Spleen (tissue), 11 donors: ENCODE measurements around the gene MGP. TPM values are rescaled to one million over a fixed set of nuclear protein-coding genes. Genes with fewer than 3 reads are reported as not detected.

ENCODE experiments used
- DNase-seq: peaks from one replicate; pipeline ENCODE4 v3.0.0-alpha.2; 2020
- H3K27ac ChIP-seq, 8 donors: fragments of 200-600 bp; sonication (generic) in 7 of 8; 1 replicate in 4 of 8; 2 replicates in 4 of 8; pipeline versions ENCODE4 v1.5.0 to v1.8.0; 2016 to 2021; ENCODE audit warnings: inconsistent platforms in 4 of 8, mild to moderate bottlenecking in 4 of 8, moderate library complexity in 1 of 8
- H3K27me3 ChIP-seq, 7 donors: fragments of 200-600 bp; sonication (generic) in 6 of 7; replicated peaks in 1 of 7; 1 replicate in 4 of 7; 2 replicates in 3 of 7; pipeline versions ENCODE4 v1.5.0 to v1.8.0; 2016 to 2021; ENCODE audit warnings: inconsistent platforms in 3 of 7, mild to moderate bottlenecking in 1 of 7
- H3K36me3 ChIP-seq, 6 donors: fragments of 200-600 bp; sonication (generic) in 5 of 6; 1 replicate in 4 of 6; 2 replicates in 2 of 6; pipeline versions ENCODE4 v1.5.0 to v1.8.0; 2016 to 2021; ENCODE audit warnings: inconsistent platforms in 2 of 6
- H3K4me1 ChIP-seq, 6 donors: fragments of 200-600 bp; sonication (generic) in 5 of 6; 1 replicate in 3 of 6; 2 replicates in 3 of 6; pipeline versions ENCODE4 v1.5.0 to v1.8.0; 2016 to 2021; ENCODE audit warnings: inconsistent platforms in 3 of 6
- H3K4me3 ChIP-seq, 8 donors: fragments of 200-600 bp; sonication (generic) in 7 of 8; 1 replicate in 4 of 8; 2 replicates in 4 of 8; pipeline versions ENCODE4 v1.5.0 to v1.8.0; 2016 to 2021; ENCODE audit warnings: inconsistent platforms in 4 of 8, mild to moderate bottlenecking in 4 of 8, moderate library complexity in 2 of 8
- H3K9me3 ChIP-seq, 8 donors: fragments of 200-600 bp; sonication (generic) in 7 of 8; 1 replicate in 4 of 8; 2 replicates in 4 of 8; pipeline versions ENCODE4 v1.5.0 to v1.8.0; 2016 to 2021; ENCODE audit warnings: inconsistent platforms in 4 of 8
- POLR2A ChIP-seq, 3 donors: fragments of 450-650 bp; IDR thresholded peaks; one replicate each; pipeline ENCODE4 v1.5.1; 2017; ENCODE audit warnings: antibody characterized with exemption in 3 of 3, mild to moderate bottlenecking in 1 of 3
- POLR2AphosphoS5 ChIP-seq, 3 donors: sonication (generic); formaldehyde crosslinking; IDR thresholded peaks; one replicate each; pipeline ENCODE4 v1.5.1; 2017; ENCODE audit warnings: antibody characterized with exemption in 3 of 3
- WGBS, 5 donors: extraction: QIAGEN DNeasy Blood & Tissue Kit in 3 of 5; methylation state at CpG; one replicate each; pipeline versions ENCODE4 v1.1.5 to v1.1.7; 2013 to 2018; 5-methylcytosine and 5-hydroxymethylcytosine counted together
- intact Hi-C: fragments of 100-400 bp; cut with DNase I; formaldehyde crosslinking; loops from one replicate; pipeline ENCODE4 v1.15.0; 2023; ENCODE audit warnings: low total_unique reads
- polyA plus RNA-seq, 3 donors: library from polyadenylated mRNA; stranded (reverse); fragments of 200-250 nt; gene quantifications; one replicate each; pipeline ENCODE4 v1.2.1, GENCODE V29; 2013
- total RNA-seq, 7 donors: library from RNA; depleted of rRNA in 3 of 7; stranded (reverse); fragments of >200 nt in 3 of 7; fragmentation: NEBNext Ultra II Directional in 4 of 7; extraction: Animal tissue kit (Norgen Biotek cat#: 25700) in 4 of 7; gene quantifications; one replicate each; pipeline versions ENCODE4 v1.1.0 to v1.2.1, GENCODE V29; 2016 to 2021
- TF ChIP-seq, protein P1 (sequence below), 11 experiments: fragments of 200-600 bp in 7 of 11; fragments of 450-650 bp in 4 of 11; sonication (generic) in 4 of 11; IDR thresholded peaks in 8 of 11; conservative IDR thresholded peaks in 3 of 11; 1 replicate in 7 of 11; 2 replicates in 4 of 11; pipeline versions ENCODE4 v1.4.0 to v1.8.0; 2016 to 2021; ENCODE audit warnings: antibody characterized with exemption in 11 of 11, inconsistent platforms in 4 of 11, mild to moderate bottlenecking in 1 of 11
- donor health status: healthy with polysubstance abuse.
- donor health status: DM: no; HTN: no; CAD: no; lungs with moderate emphysema.
- donor health status: DM: no; HTN: no; CAD: no.
- donor health status: Bipolar disorder and iron deficiency.
- donor health status: healthy.
- donor health status: DM: no; HTN: no; CAD: no.
- donor health status: DM: yes; HTN: yes; CAD: no.

MGP gene
- total and polyA plus RNA-seq, 10 donors, result 29.4 to 292 (median 60.9) TPM

DNA sequence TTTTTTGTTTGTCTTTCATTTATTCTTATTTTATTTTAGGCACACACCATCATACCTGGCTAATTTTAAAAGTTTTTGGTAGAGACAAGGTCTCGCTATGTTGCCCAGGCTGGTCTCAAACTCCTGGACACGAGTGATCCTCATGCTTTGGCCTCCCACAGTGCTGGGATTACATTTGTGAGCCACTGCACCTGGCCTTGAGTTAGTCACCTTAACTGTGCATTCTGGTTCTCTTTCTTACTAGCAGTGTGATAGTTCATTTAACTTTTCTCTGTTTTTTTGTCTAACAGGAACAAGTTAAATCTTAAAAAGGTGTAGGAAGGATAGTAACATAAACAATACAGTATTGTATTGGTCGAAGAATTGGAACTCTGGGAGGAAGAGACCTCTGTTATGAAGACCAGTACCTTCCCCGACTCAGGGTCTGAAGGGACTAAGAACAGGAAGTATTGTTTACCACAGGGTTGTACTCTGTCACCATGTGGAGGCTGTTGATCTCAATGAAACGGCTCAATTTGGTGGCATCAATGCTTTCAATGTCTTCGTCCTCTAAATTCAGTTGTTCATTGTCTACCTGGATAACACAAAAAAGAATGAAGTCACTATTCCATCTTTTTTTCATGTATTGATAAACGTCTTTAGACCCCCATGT is 34.9 kb upstream of the MGP start:
- 48 to 60% (median 58%) methylated on average over 7 of the region's 7 CpGs for WGBS, 5 donors
- TF ChIP-seq POLR2AphosphoS5 (IDR thresholded peaks at IDR 0.05) (no peak), POLR2A (IDR thresholded peaks at IDR 0.05) (no peak)
- peaks cover 0 to 9% (median 0%) of the 10 kb centered on the region in 6 donors for H3K4me1 ChIP-seq
- DNase-seq, result no peak
- H3K27ac ChIP-seq, result peak overlapping the region in 1 of 8 donors; percentile 49
- peaks cover 0 to 4% (median 0%) of the 10 kb centered on the region in 8 donors for H3K9me3 ChIP-seq
- no peak overlapping the region for H3K4me3 ChIP-seq
- intact Hi-C loops, result no loop called here
- peaks cover 0 to 57% (median 21%) of the 10 kb centered on the region in 6 donors for H3K36me3 ChIP-seq
- H3K27me3 ChIP-seq, result no peaks in the 10 kb centered on the region

DNA sequence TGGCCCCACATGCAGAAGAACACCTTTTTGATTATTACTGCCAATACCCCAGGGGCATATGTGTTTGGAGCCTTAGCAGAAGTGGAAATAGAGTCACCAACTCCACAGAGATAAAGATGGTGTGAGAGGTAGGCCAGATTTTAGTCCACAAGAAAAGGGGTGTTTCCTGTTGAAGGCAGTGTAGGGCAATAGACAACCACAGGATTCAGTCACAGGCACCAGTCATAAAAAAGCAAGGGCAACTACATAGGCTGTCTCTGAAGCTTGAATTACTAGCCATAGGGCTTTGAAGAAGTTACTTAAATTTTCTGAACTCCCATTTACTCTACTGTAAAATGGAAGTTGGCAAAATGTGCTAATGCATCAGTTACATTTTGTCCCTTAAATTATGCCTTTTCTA is 33.8 kb upstream of the MGP start:
- Histone ChIP-seq H3K36me3 (peaks cover 0 to 69% (median 28%) of the 10 kb centered on the region in 6 donors), H3K27me3 (no peaks in the 10 kb centered on the region), H3K4me1 (peaks cover 0 to 9% (median 0%) of the 10 kb centered on the region in 6 donors), H3K27ac (no peak overlapping the region), H3K4me3 (no peak overlapping the region), H3K9me3 (peaks cover 0 to 4% (median 0%) of the 10 kb centered on the region in 8 donors)
- intact Hi-C loops, result no loop called here
- TF ChIP-seq, protein P1, sequence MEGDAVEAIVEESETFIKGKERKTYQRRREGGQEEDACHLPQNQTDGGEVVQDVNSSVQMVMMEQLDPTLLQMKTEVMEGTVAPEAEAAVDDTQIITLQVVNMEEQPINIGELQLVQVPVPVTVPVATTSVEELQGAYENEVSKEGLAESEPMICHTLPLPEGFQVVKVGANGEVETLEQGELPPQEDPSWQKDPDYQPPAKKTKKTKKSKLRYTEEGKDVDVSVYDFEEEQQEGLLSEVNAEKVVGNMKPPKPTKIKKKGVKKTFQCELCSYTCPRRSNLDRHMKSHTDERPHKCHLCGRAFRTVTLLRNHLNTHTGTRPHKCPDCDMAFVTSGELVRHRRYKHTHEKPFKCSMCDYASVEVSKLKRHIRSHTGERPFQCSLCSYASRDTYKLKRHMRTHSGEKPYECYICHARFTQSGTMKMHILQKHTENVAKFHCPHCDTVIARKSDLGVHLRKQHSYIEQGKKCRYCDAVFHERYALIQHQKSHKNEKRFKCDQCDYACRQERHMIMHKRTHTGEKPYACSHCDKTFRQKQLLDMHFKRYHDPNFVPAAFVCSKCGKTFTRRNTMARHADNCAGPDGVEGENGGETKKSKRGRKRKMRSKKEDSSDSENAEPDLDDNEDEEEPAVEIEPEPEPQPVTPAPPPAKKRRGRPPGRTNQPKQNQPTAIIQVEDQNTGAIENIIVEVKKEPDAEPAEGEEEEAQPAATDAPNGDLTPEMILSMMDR (IDR thresholded peaks at IDR 0.05 in 8 of 11, conservative IDR thresholded peaks at IDR 0.05 in 3 of 11), result no peak
- TF ChIP-seq POLR2A (IDR thresholded peaks at IDR 0.05) (no peak), POLR2AphosphoS5 (IDR thresholded peaks at IDR 0.05) (no peak)
- no peak for DNase-seq

DNA sequence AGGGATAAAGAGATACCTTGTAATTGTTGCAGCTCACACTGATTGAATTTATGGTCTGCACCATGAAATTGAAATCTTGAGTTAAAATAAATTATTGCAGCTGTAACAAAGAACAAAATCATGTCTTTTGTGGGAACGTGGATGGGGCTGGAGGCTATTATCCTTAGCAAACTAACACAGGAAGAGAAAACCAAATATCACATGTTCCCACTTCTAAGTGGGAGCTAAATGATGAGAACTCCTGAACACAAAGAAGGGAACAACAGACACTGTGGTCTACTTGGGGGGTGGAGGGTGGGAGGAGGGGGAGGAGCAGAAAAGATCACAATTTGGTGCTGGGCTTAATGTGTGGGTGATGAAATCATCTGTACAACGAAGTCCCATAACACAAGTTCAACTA is 30.1 kb upstream of the MGP start:
- Histone ChIP-seq H3K4me3 (no peak overlapping the region), H3K36me3 (peaks cover 0 to 87% (median 41%) of the 10 kb centered on the region in 6 donors), H3K9me3 (peaks cover 0 to 4% (median 0%) of the 10 kb centered on the region in 8 donors), H3K27me3 (no peaks in the 10 kb centered on the region), H3K4me1 (peaks cover 0 to 3% (median 0%) of the 10 kb centered on the region in 6 donors), H3K27ac (no peak overlapping the region)
- DNase-seq, result no peak
- intact Hi-C loops, result no loop called here
- WGBS, 5 donors, result 58 to 77% (median 67%) methylated on average over 2 of the region's 2 CpGs
- TF ChIP-seq POLR2AphosphoS5 (IDR thresholded peaks at IDR 0.05) (no peak), POLR2A (IDR thresholded peaks at IDR 0.05) (no peak)
- TF ChIP-seq, protein P1 (IDR thresholded peaks at IDR 0.05 in 8 of 11, conservative IDR thresholded peaks at IDR 0.05 in 3 of 11), result no peak

DNA sequence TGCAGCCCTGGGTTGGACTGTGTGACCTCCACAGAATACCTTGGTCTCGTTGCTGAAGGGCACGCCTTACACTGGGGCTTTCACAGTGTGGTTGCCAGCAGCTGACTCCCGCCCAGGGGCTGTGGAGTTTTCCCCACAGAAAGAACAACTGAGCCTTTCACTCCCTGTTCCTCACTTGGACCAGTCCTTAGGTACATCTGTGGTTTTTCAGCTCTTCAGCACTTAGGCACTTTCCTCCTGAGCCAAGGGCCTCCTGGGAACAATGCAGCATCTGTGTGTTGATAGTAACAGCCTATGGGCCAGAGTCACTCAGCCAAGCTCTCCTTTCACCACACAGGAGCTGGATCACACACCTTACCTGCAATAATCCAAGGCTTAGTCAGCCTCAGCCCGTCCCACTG is 27.7 kb upstream of the MGP start:
- 90 to 97% (median 93%) methylated on average over 4 of the region's 4 CpGs for WGBS, 5 donors

More for the DNA sequence above, 27.7 kb upstream of the MGP start:
- TF ChIP-seq, protein P1 (IDR thresholded peaks at IDR 0.05 in 8 of 11, conservative IDR thresholded peaks at IDR 0.05 in 3 of 11), result no peak
- no peak for TF ChIP-seq POLR2A (IDR thresholded peaks at IDR 0.05)
- no peak for TF ChIP-seq POLR2AphosphoS5 (IDR thresholded peaks at IDR 0.05)
- Histone ChIP-seq H3K27me3 (no peaks in the 10 kb centered on the region), H3K36me3 (peaks cover 0 to 73% (median 34%) of the 10 kb centered on the region in 6 donors), H3K4me3 (no peak overlapping the region), H3K4me1 (no peaks in the 10 kb centered on the region), H3K27ac (no peak overlapping the region), H3K9me3 (peaks cover 0 to 4% (median 0%) of the 10 kb centered on the region in 8 donors)
- DNase-seq, result no peak
- intact Hi-C loops, result no loop called here
